H54 (cell line): ENCODE data around the gene PPIE.

Experiments
- DNase-seq: peaks from one replicate; pipeline ENCODE4 v3.0.0; 2011; ENCODE audit warnings: low spot score, mixed read lengths; ENCODE audit not compliant: insufficient read length
- FAIRE-seq: peaks from 3 replicates; lab custom pipeline; 2011; peaks lifted over from hg19 to GRCh38; lab: Jason Lieb, UNC
- POLR2A ChIP-seq: IDR thresholded peaks from 2 replicates; pipeline ENCODE4 v1.6.1; 2011; ENCODE audit warnings: low read depth, mild to moderate bottlenecking, low read length

Gene PPIE

GRCh38 chr1:39729030-39729429 is 9.7 kb upstream of the PPIE start:
- no peak for FAIRE-seq
- no peak for TF ChIP-seq POLR2A
- DNase-seq: no peak

GRCh38 chr1:39729842-39730241 is 8.8 kb upstream of the PPIE start:
- FAIRE-seq (no peak), DNase-seq (no peak)
- no peak for TF ChIP-seq POLR2A

GRCh38 chr1:39732730-39733129 is 6.0 kb upstream of the PPIE start:
- no peak for DNase-seq
- no peak for FAIRE-seq
- TF ChIP-seq POLR2A: no peak

GRCh38 chr1:39733161-39733560 is 5.5 kb upstream of the PPIE start:
- TF ChIP-seq POLR2A: no peak
- DNase-seq (no peak), FAIRE-seq (no peak)

- DNase-seq: no peak
- TF ChIP-seq POLR2A: no peak
- FAIRE-seq: no peak
Measured at GRCh38 chr1:39735731-39736130, 3.0 kb upstream of the PPIE start.

GRCh38 chr1:39737546-39738169 is 1.0 kb upstream of the PPIE start:
- no peak for TF ChIP-seq POLR2A
- FAIRE-seq (no peak), DNase-seq (no peak)

- FAIRE-seq (no peak), DNase-seq (no peak)
- TF ChIP-seq POLR2A: no peak
Measured at GRCh38 chr1:39745016-39745670, 6.5 kb downstream of the PPIE start.

GRCh38 chr1:39751595-39751994 is 12.9 kb downstream of the PPIE start:
- no peak for FAIRE-seq
- no peak for TF ChIP-seq POLR2A
- no peak for DNase-seq

- DNase-seq (no peak), FAIRE-seq (no peak)
- TF ChIP-seq POLR2A: no peak
Measured at GRCh38 chr1:39752703-39753102, 14.0 kb downstream of the PPIE start.

GRCh38 chr1:39753132-39754025 is 14.7 kb downstream of the PPIE start:
- no peak for FAIRE-seq
- TF ChIP-seq POLR2A: no peak
- DNase-seq: no peak

- no peak for FAIRE-seq
- TF ChIP-seq POLR2A: no peak
- DNase-seq: no peak
Measured at GRCh38 chr1:39754026-39754570, 15.4 kb downstream of the PPIE start.

GRCh38 chr1:39754906-39755504 is 16.3 kb downstream of the PPIE start:
- DNase-seq (no peak), FAIRE-seq (no peak)
- TF ChIP-seq POLR2A: no peak

- DNase-seq (no peak), FAIRE-seq (no peak)
- no peak for TF ChIP-seq POLR2A
Measured at GRCh38 chr1:39755965-39756659, 17.4 kb downstream of the PPIE start.
